KG1 (cell line): ENCODE data around the gene RILPL1.

ENCODE experiments used
- DNase-seq: peaks from one replicate; lab custom pipeline; 2025; lab: John Stamatoyannopoulos, UW

RILPL1 gene

DNA sequence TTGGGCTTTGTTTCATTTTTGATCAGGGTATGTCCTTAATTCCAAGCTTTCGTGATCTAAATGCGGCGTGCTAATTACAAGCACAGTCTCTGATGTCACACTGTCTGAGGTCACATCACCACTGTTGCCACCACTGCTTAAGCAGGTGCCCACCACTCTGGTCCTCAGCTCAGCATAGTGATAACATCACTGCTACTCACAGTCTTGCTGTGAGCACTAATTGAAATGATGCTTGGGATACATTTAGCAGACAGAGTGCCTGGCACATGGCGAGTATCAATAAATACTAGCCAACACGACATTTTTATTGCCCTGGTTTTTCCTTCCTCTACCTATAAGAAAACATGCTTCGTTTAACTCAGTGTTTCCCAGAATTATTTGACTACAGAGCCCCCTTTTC, 104.9 kb downstream of the RILPL1 start:
- DNase-seq, result no peak

DNA sequence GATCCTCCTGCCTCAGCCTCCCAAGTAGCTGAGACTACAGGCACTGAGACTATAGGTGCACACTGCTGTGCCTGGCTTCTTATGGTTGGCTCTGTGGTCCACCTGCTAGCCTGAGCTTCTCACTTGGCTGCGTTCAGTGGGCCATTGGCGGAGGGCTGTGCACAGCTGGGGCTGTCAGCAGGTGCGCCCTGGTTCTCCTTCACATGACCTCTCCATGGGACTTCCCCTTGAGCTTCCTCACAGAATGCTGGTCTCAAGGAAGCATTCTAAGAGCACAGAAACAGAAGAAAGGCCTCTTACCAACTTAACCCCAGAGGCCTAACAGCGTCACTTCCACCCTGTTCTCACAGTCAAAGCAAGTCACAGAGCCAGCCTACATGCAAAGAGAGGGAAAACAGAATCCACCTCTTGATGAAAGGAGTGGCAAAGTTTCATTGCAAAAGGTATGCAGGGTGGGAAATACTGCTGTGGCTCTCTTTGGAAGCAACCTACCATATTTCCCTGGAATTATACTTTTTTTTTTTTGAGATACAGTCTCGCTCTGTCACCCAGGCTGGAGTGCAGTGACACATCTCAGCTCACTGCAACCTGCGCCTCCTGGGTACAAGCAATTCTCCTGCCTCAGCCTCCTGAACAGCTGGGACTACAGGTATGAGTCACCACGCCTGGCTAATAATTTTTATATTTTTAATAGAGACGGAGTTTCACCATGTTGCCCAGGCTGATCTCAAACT, 106.3 kb downstream of the RILPL1 start:
- DNase-seq, result no peak

DNA sequence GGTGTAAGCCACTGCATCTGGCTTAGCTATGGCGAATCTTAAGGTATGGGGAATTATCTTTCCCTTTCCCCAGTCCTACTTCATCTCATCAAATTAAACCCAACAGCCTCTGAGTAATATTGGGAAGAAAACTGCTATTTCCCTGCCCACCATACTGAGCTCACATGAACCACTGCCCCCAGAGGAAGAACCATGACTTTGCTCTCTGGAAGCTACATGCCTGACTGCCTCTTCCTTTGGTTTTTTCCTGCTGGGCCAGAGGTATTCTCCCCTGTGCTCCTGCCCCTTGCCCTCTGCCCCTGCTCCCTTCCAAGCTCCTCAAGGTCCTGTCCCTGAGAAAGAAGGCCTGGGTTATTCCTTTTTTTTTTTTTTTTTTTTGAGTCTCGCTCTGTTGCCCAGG, 112.2 kb downstream of the RILPL1 start:
- DNase-seq, result no peak
